Endothelial cell of umbilical vein (primary cell): ENCODE data around the gene ACVR2B. TPM values are rescaled to one million over a fixed set of nuclear protein-coding genes. Genes with fewer than 3 reads are reported as not detected.

Experiments used
- BruUV-seq: library from RNA; stranded (reverse); fragments of 400-500 nt; replicated peaks from 2 replicates; lab custom pipeline; 2021; lab: Mats Ljungman, UMichigan
- CTCF ChIA-PET: fragments of 300-600, 350-600 bp; sonication (Branson Sonifier 250); formaldehyde crosslinking; loops from one replicate; lab custom pipeline; 2021; ENCODE audit warnings: antibody characterized with exemption, inconsistent platforms; lab: Charles Lee
- POLR2A ChIA-PET: fragments of 300-600, 350-600 bp; sonication (Branson Sonifier 250); formaldehyde crosslinking; loops from one replicate; lab custom pipeline; 2021; ENCODE audit warnings: antibody characterized with exemption, inconsistent platforms; lab: Charles Lee
- DNase-seq: peaks from one replicate; pipeline ENCODE4 v3.0.0-alpha.2; 2011; ENCODE audit warnings: low read depth, low spot score
- FAIRE-seq: peaks from 2 replicates; lab custom pipeline; 2011; peaks lifted over from hg19 to GRCh38; lab: Jason Lieb, UNC
- H2AFZ ChIP-seq: 2 replicates; pipeline ENCODE4 v1.6.0; 2012; ENCODE audit warnings: low read depth, low read length, control low read depth, inconsistent platforms
- H3K27ac ChIP-seq: 2 replicates; pipeline ENCODE4 v1.5.1; 2011; ENCODE audit warnings: low read depth, mild to moderate bottlenecking, control low read depth, low read length, moderate library complexity; ENCODE audit not compliant: insufficient read depth
- H3K27me3 ChIP-seq, 2 experiments: 2 replicates each; pipeline versions ENCODE4 v1.6.0 to v1.6.1; 2011; ENCODE audit warnings: low read length in 2 of 2, mixed read lengths in 1 of 2; ENCODE audit not compliant: control insufficient read depth in 2 of 2, insufficient read depth in 2 of 2
- H3K36me3 ChIP-seq, 2 experiments: 2 replicates in 1 of 2; 3 replicates in 1 of 2; pipeline ENCODE4 v1.5.1; 2011; ENCODE audit warnings: low read length in 2 of 2, mild to moderate bottlenecking in 1 of 2, moderate library complexity in 1 of 2; ENCODE audit not compliant: control insufficient read depth in 2 of 2, insufficient read depth in 2 of 2; ENCODE audit errors: extremely low read depth in 1 of 2
- H3K4me1 ChIP-seq: 3 replicates; pipeline ENCODE4 v1.5.1; 2011; ENCODE audit warnings: mild to moderate bottlenecking, low read length; ENCODE audit not compliant: control insufficient read depth, insufficient read depth; ENCODE audit errors: extremely low read depth
- H3K4me2 ChIP-seq: 2 replicates; pipeline ENCODE4 v1.6.1; 2011; ENCODE audit warnings: low read length, control low read depth, mixed read lengths; ENCODE audit not compliant: insufficient read depth
- H3K4me3 ChIP-seq, 3 experiments: fragments of 200-600 bp in 1 of 3; sonication (generic), shearing (Covaris generic) in 1 of 3; replicated peaks in 1 of 3; 2 replicates each; pipeline ENCODE4 v1.5.1; 2011 to 2016; ENCODE audit warnings: control low read depth in 3 of 3, low read length in 3 of 3, mild to moderate bottlenecking in 2 of 3, inconsistent platforms in 1 of 3, low read depth in 1 of 3, moderate library complexity in 1 of 3; ENCODE audit not compliant: insufficient read depth in 1 of 3
- H3K79me2 ChIP-seq: 2 replicates; pipeline ENCODE4 v1.6.0; 2012; ENCODE audit warnings: low read length, inconsistent platforms; ENCODE audit not compliant: control insufficient read depth, insufficient read depth
- H3K9ac ChIP-seq: replicated peaks from 2 replicates; pipeline ENCODE3; 2011; ENCODE audit warnings: low read length, control low read depth; ENCODE audit not compliant: insufficient read depth; ENCODE audit errors: extremely low read depth
- H3K9me1 ChIP-seq: replicated peaks from 3 replicates; pipeline ENCODE4 v1.6.0; 2011; ENCODE audit warnings: mild to moderate bottlenecking, low read length; ENCODE audit not compliant: control insufficient read depth, insufficient read depth; ENCODE audit errors: extremely low read depth
- H3K9me3 ChIP-seq: replicated peaks from 2 replicates; pipeline ENCODE4 v1.5.1; 2012; ENCODE audit warnings: low read length, inconsistent platforms; ENCODE audit not compliant: control insufficient read depth, insufficient read depth
- H4K20me1 ChIP-seq: replicated peaks from 2 replicates; pipeline ENCODE3; 2011; ENCODE audit warnings: mild to moderate bottlenecking, low read length; ENCODE audit not compliant: control insufficient read depth, insufficient read depth; ENCODE audit errors: extremely low read depth
- FOS ChIP-seq: IDR thresholded peaks from 2 replicates; pipeline ENCODE4 v1.6.1; 2011; ENCODE audit warnings: mild to moderate bottlenecking, low read length, moderate library complexity, borderline replicate concordance; ENCODE audit not compliant: insufficient read depth
- MYC ChIP-seq: IDR thresholded peaks from one replicate; pipeline ENCODE4 v1.6.1; 2011; ENCODE audit warnings: mild to moderate bottlenecking, low read depth, low read length
- POLR2AphosphoS5 ChIP-seq: IDR thresholded peaks from 2 replicates; pipeline ENCODE4 v1.6.1; 2012; ENCODE audit warnings: low read depth, mild to moderate bottlenecking, control low read depth, low read length, moderate library complexity; ENCODE audit not compliant: insufficient read depth
- dilution Hi-C: fragments of 300-500 bp; cut with MboI; formaldehyde crosslinking; loops from one replicate; pipeline ENCODE4 v1.15.0; 2019; ENCODE audit warnings: low sequenced_read_pairs; ENCODE audit not compliant: extremely low pct_ligation_motif_present
- intact Hi-C: fragments of 100-400 bp; cut with micrococcal nuclease; formaldehyde crosslinking; loops from one replicate; pipeline ENCODE4 v1.10.0; 2022
- polyA plus RNA-seq, 4 experiments: library from polyadenylated mRNA; depleted of rRNA in 3 of 4; stranded (reverse) in 3 of 4; unstranded in 1 of 4; fragments of >200 nt; gene quantifications; 2 replicates each; pipeline versions ENCODE4 v1.2.1 to v1.2.3, GENCODE V29; 2011 to 2012; ENCODE audit warnings: missing spikeins in 1 of 4
- small RNA-seq: library from RNA; depleted of rRNA; stranded (forward); fragments of <200 nt; gene quantifications from one replicate; pipeline ENCODE3, GENCODE V24; 2012; ENCODE audit warnings: low replicate concordance, low read depth; ENCODE audit not compliant: insufficient read depth, insufficient read length
- total RNA-seq: library from RNA; stranded (reverse); gene quantifications from 2 replicates; pipeline ENCODE4 v1.2.3, GENCODE V29; 2021
- TF ChIP-seq, protein P1 (sequence below): IDR thresholded peaks from 2 replicates; pipeline ENCODE4 v1.6.1; 2011; ENCODE audit not compliant: insufficient read depth, insufficient read length

Gene ACVR2B
- total and polyA plus RNA-seq, 2 donors (not counting 3 experiments of a cell fraction or from before 2014, with no cell fraction given), result 2.0 to 4.9 TPM

GRCh38 chr3:38538773-38539353 is 85.2 kb downstream of the ACVR2B start:
- FAIRE-seq, result no peak
- intact Hi-C loops, result no loop called here
- H3K9ac ChIP-seq, result no peak overlapping the region
- H4K20me1 ChIP-seq, result no peaks in the 10 kb centered on the region
- no peak for DNase-seq
- H3K9me1 ChIP-seq, result no peaks in the 10 kb centered on the region
- H2AFZ ChIP-seq, result no peak overlapping the region
- ChIA-PET CTCF (interaction anchor here (1.1 kb wide), 1 partner anchor 17 kb away, joined by 4 read pairs; no protein-coding TSS in a partner anchor), POLR2A (no interaction called here)
- H3K79me2 ChIP-seq, result no peaks in the 10 kb centered on the region
- no peaks in the 10 kb centered on the region for H3K36me3 ChIP-seq
- H3K27ac ChIP-seq, result no peak overlapping the region
- no peaks in the 10 kb centered on the region for H3K4me1 ChIP-seq
- no peaks in the 10 kb centered on the region for H3K9me3 ChIP-seq
- no peak for TF ChIP-seq FOS
- no peak for TF ChIP-seq MYC
- BruUV-seq, result no TSS peak
- dilution Hi-C loops, result no loop called here
- H3K4me2 ChIP-seq, result no peak overlapping the region
- H3K4me3 ChIP-seq, result no peak overlapping the region
- no peaks in the 10 kb centered on the region for H3K27me3 ChIP-seq

- intact Hi-C loops (no loop called here), dilution Hi-C loops (no loop called here)
- no peak overlapping the region for H3K27ac ChIP-seq
- H3K4me3 ChIP-seq, result no peak overlapping the region
- no peak overlapping the region for H3K4me2 ChIP-seq
- TF ChIP-seq MYC, result no peak
- no peak for TF ChIP-seq POLR2AphosphoS5
- TF ChIP-seq, protein P1, sequence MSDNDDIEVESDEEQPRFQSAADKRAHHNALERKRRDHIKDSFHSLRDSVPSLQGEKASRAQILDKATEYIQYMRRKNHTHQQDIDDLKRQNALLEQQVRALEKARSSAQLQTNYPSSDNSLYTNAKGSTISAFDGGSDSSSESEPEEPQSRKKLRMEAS, result no peak
- H3K36me3 ChIP-seq, result no peaks in the 10 kb centered on the region
- H4K20me1 ChIP-seq, result no peaks in the 10 kb centered on the region
- no peaks in the 10 kb centered on the region for H3K79me2 ChIP-seq
- H3K9ac ChIP-seq, result no peak overlapping the region
- no peak overlapping the region for H2AFZ ChIP-seq
- ChIA-PET CTCF (no interaction called here), POLR2A (no interaction called here)
- H3K4me1 ChIP-seq, result no peaks in the 10 kb centered on the region
- DNase-seq (no peak), FAIRE-seq (no peak)
- BruUV-seq, result no TSS peak
- no peaks in the 10 kb centered on the region for H3K9me3 ChIP-seq
- H3K9me1 ChIP-seq, result no peaks in the 10 kb centered on the region
- H3K27me3 ChIP-seq, result no peaks in the 10 kb centered on the region
Measured at GRCh38 chr3:38541806-38542205, 88.1 kb downstream of the ACVR2B start.

Small RNA genes within 50 kb of the gene (small RNA-seq; reads per million reads assigned to genes)
- gene RF00019, result not detected

Other genes with a start within 250 kb of the ACVR2B start
- gene SLC22A13, start 188.1 kb upstream of the ACVR2B start, total RNA-seq, result 0.44 and 0.53 TPM in 2 replicates
- 0.11 and 0.13 TPM in 2 replicates for gene SLC22A13, start 188.1 kb upstream of the ACVR2B start, polyA plus RNA-seq
- not detected in 2 replicates for gene SLC22A14, start 171.6 kb upstream of the ACVR2B start, total RNA-seq
- gene SLC22A14, start 171.6 kb upstream of the ACVR2B start, polyA plus RNA-seq, result 0.10 TPM in 1 of 2 replicates, not detected in the other
- gene XYLB, start 107.1 kb upstream of the ACVR2B start, total RNA-seq, result 4.3 and 6.1 TPM in 2 replicates
- gene XYLB, start 107.1 kb upstream of the ACVR2B start, polyA plus RNA-seq, result 3.7 TPM in 2 replicates
- 21.8 and 21.9 TPM in 2 replicates for gene EXOG, start 42.5 kb downstream of the ACVR2B start, total RNA-seq
- 8.5 and 10.8 TPM in 2 replicates for gene EXOG, start 42.5 kb downstream of the ACVR2B start, polyA plus RNA-seq
- 13.1 and 20.0 TPM in 2 replicates for gene SCN5A, start 195.8 kb downstream of the ACVR2B start, total RNA-seq
- gene SCN5A, start 195.8 kb downstream of the ACVR2B start, polyA plus RNA-seq, result 2.7 and 3.1 TPM in 2 replicates